HepG2 (cell line): ENCODE results near the gene MYO5B. TPM values are rescaled to one million over a fixed set of nuclear protein-coding genes. Genes with fewer than 3 reads are reported as not detected.

Experiments used
- ATAC-seq: fragments of 200-7000 bp; cut with Tn5 transposase; 3 replicates; pipeline ENCODE4 v1.9.1; 2020; ENCODE audit warnings: mild to moderate bottlenecking, moderate library complexity
- BruUV-seq: library from RNA; stranded (reverse); fragments of 400-500 nt; replicated peaks from 2 replicates; lab custom pipeline; 2021; lab: Mats Ljungman, UMichigan
- CTCF ChIA-PET: fragments of 300-600 bp; formaldehyde crosslinking; extraction: SDS; loops from one replicate; lab custom pipeline; 2021; ENCODE audit warnings: low total read pairs, inconsistent platforms, low intra/inter-chr PET ratio; lab: Yijun Ruan, JAX
- POLR2A ChIA-PET: fragments of 350-600 bp; sonication (Branson Sonifier 250); formaldehyde crosslinking; loops from one replicate; lab custom pipeline; 2020; ENCODE audit warnings: antibody characterized with exemption, inconsistent platforms; lab: Yijun Ruan, JAX
- DNase-seq: peaks from one replicate; pipeline ENCODE4 v3.0.0-alpha.2; 2015; ENCODE audit warnings: low spot score
- FAIRE-seq: peaks from 3 replicates; lab custom pipeline; 2011; peaks lifted over from hg19 to GRCh38; lab: Jason Lieb, UNC
- H2AFZ ChIP-seq: one replicate; pipeline ENCODE4 v1.6.1; 2011; ENCODE audit warnings: low read length, inconsistent platforms
- H3K27ac ChIP-seq: fragments of 300-600 bp; 3 replicates; pipeline ENCODE4 v1.8.0; 2011; ENCODE audit warnings: mixed run types, mild to moderate bottlenecking, mixed read lengths, low read length, inconsistent platforms; ENCODE audit not compliant: insufficient read depth; ENCODE audit errors: extremely low read length
- H3K27me3 ChIP-seq, 2 experiments: fragments of 200-600 bp in 1 of 2; 2 replicates in 1 of 2; 3 replicates in 1 of 2; pipeline versions ENCODE4 v1.6.0 to v1.8.0; 2011; ENCODE audit warnings: low read length in 2 of 2, mild to moderate bottlenecking in 2 of 2, moderate library complexity in 2 of 2, inconsistent platforms in 1 of 2; ENCODE audit not compliant: insufficient read depth in 2 of 2, control insufficient read depth in 1 of 2
- H3K36me3 ChIP-seq, 2 experiments: fragments of 200-600 bp in 1 of 2; replicated peaks in 1 of 2; 2 replicates in 1 of 2; 3 replicates in 1 of 2; pipeline versions ENCODE4 v1.5.1 to v1.8.0; 2011; ENCODE audit warnings: low read length in 2 of 2, inconsistent platforms in 1 of 2; ENCODE audit not compliant: insufficient read depth in 2 of 2, control insufficient read depth in 1 of 2
- H3K4me1 ChIP-seq: 2 replicates; pipeline ENCODE4 v1.5.1; 2012; ENCODE audit warnings: low read length, inconsistent platforms; ENCODE audit not compliant: insufficient read depth
- H3K4me2 ChIP-seq: 2 replicates; pipeline ENCODE4 v1.6.0; 2011; ENCODE audit warnings: low read depth, low read length, inconsistent platforms
- H3K4me3 ChIP-seq, 3 experiments: fragments of 200-600 bp in 1 of 3; sonication (generic), shearing (Covaris generic) in 1 of 3; replicated peaks in 1 of 3; 2 replicates each; pipeline ENCODE4 v1.5.1; 2011 to 2016; ENCODE audit warnings: low read length in 3 of 3, inconsistent platforms in 2 of 3, low read depth in 2 of 3, mild to moderate bottlenecking in 2 of 3, control low read depth in 1 of 3, mixed read lengths in 1 of 3; ENCODE audit not compliant: insufficient read depth in 1 of 3
- H3K79me2 ChIP-seq: one replicate; pipeline ENCODE4 v1.6.1; 2011; ENCODE audit warnings: low read length, inconsistent platforms; ENCODE audit not compliant: insufficient read depth
- H3K9ac ChIP-seq: 2 replicates; pipeline ENCODE4 v1.6.0; 2011; ENCODE audit warnings: mild to moderate bottlenecking, low read depth, low read length, inconsistent platforms; ENCODE audit not compliant: insufficient read depth
- H3K9me3 ChIP-seq: 2 replicates; pipeline ENCODE4 v1.5.1; 2012; ENCODE audit warnings: mild to moderate bottlenecking, low read length
- H4K20me1 ChIP-seq: 2 replicates; pipeline ENCODE4 v1.6.0; 2011; ENCODE audit warnings: inconsistent platforms, mild to moderate bottlenecking, low read length, moderate library complexity; ENCODE audit not compliant: insufficient read depth
- CAMTA2 ChIP-seq: sonication (generic); formaldehyde crosslinking; IDR thresholded peaks from 2 replicates; pipeline ENCODE4 v1.4.0; 2020; ENCODE audit warnings: mild to moderate bottlenecking, missing genetic modification reagents, borderline replicate concordance
- CBX5 ChIP-seq: sonication (generic); formaldehyde crosslinking; IDR thresholded peaks from 2 replicates; pipeline ENCODE4 v1.4.0; 2020; ENCODE audit warnings: missing genetic modification reagents, borderline replicate concordance
- HNF1B ChIP-seq: sonication (generic); formaldehyde crosslinking; IDR thresholded peaks from 2 replicates; pipeline ENCODE4 v1.5.1; 2020; ENCODE audit warnings: mild to moderate bottlenecking, moderate library complexity, missing genetic modification reagents
- HOXA9 ChIP-seq: sonication (generic); formaldehyde crosslinking; IDR thresholded peaks from 2 replicates; pipeline ENCODE4 v1.8.1; 2022; ENCODE audit warnings: missing genetic modification reagents, mild to moderate bottlenecking, moderate library complexity, borderline replicate concordance
- KLF16 ChIP-seq, 2 experiments: sonication (generic) in 1 of 2; formaldehyde crosslinking in 1 of 2; IDR thresholded peaks; 2 replicates each; pipeline versions ENCODE4 v1.6.1 to v1.8.0; 2016 to 2023; ENCODE audit warnings: missing genetic modification reagents in 2 of 2, missing compliant biosample characterization in 1 of 2
- MEIS2 ChIP-seq: sonication (generic); formaldehyde crosslinking; IDR thresholded peaks from 2 replicates; pipeline ENCODE4 v1.9.0; 2021; ENCODE audit warnings: mild to moderate bottlenecking, missing genetic modification reagents
- MIER3 ChIP-seq: IDR thresholded peaks from 2 replicates; pipeline ENCODE4 v1.6.1; 2016; ENCODE audit warnings: missing compliant biosample characterization, borderline replicate concordance
- MYPOP ChIP-seq: sonication (generic); formaldehyde crosslinking; IDR thresholded peaks from 2 replicates; pipeline ENCODE4 v1.8.1; 2023; ENCODE audit warnings: mild to moderate bottlenecking, moderate library complexity, missing genetic modification reagents
- SOX6 ChIP-seq, 2 experiments: fragments of 450-650 bp in 1 of 2; sonication (generic) in 1 of 2; formaldehyde crosslinking in 1 of 2; IDR thresholded peaks; 2 replicates each; pipeline versions ENCODE4 v1.4.0 to v1.6.1; 2017 to 2020; ENCODE audit warnings: antibody characterized with exemption in 1 of 2, mild to moderate bottlenecking in 1 of 2, missing genetic modification reagents in 1 of 2
- TCF7 ChIP-seq: sonication (generic); IDR thresholded peaks from 2 replicates; pipeline ENCODE4 v1.6.1; 2016; ENCODE audit warnings: antibody characterized with exemption, low read depth
- TEF ChIP-seq: sonication (generic); formaldehyde crosslinking; IDR thresholded peaks from 2 replicates; pipeline ENCODE4 v1.5.0; 2020; ENCODE audit warnings: missing genetic modification reagents
- ZEB1 ChIP-seq: IDR thresholded peaks from 2 replicates; pipeline ENCODE4 v1.6.1; 2012; ENCODE audit warnings: mild to moderate bottlenecking, low read depth, inconsistent platforms; ENCODE audit not compliant: insufficient replicate concordance
- ZNF556 ChIP-seq: sonication (generic); formaldehyde crosslinking; IDR thresholded peaks from 2 replicates; pipeline ENCODE4 v1.4.0; 2020; ENCODE audit warnings: mild to moderate bottlenecking, missing genetic modification reagents, borderline replicate concordance
- ZNF629 ChIP-seq: sonication (generic); formaldehyde crosslinking; conservative IDR thresholded peaks from 2 replicates; pipeline ENCODE4 v1.5.0; 2020; ENCODE audit warnings: missing genetic modification reagents
- ZNF766 ChIP-seq: sonication (generic); formaldehyde crosslinking; IDR thresholded peaks from 2 replicates; pipeline ENCODE4 v1.5.0; 2020; ENCODE audit warnings: missing genetic modification reagents, borderline replicate concordance
- ZNF768 ChIP-seq: sonication (generic); formaldehyde crosslinking; IDR thresholded peaks from 2 replicates; pipeline ENCODE4 v1.4.0; 2020; ENCODE audit warnings: missing genetic modification reagents
- WGBS: methylation state at CpG from one replicate; pipeline ENCODE4 v1.1.6; 2017; ENCODE audit warnings: low lambda C conversion rate; 5-methylcytosine and 5-hydroxymethylcytosine counted together
- in situ Hi-C: cut with HindIII; loops from 2 replicates; pipeline ENCODE4 v1.10.0; 2017; ENCODE audit warnings: low pct_unique_long_range_greater_than_20kb; ENCODE audit not compliant: extremely low pct_ligation_motif_present
- intact Hi-C: fragments of 100-400 bp; cut with micrococcal nuclease; formaldehyde crosslinking; loops from one replicate; pipeline ENCODE4 v1.10.0; 2022; ENCODE audit not compliant: unreplicated experiment
- polyA plus RNA-seq, 8 experiments: library from polyadenylated mRNA; depleted of rRNA in 3 of 8; stranded (reverse) in 7 of 8; unstranded in 1 of 8; fragments of >200 nt; fragmentation: Illumina TruSeq in 4 of 8; extraction: Trizol in 4 of 8; gene quantifications; 2 replicates each; pipeline versions ENCODE4 v1.2.1 to v1.2.3, GENCODE V29; 2011 to 2016; ENCODE audit warnings: low read depth in 4 of 8, missing spikeins in 1 of 8, mixed read lengths in 1 of 8; ENCODE audit not compliant: insufficient read depth in 1 of 8
- total RNA-seq, 5 experiments: library from RNA; depleted of rRNA; stranded (reverse); fragments of >200 nt; fragmentation: Illumina TruSeq; extraction: Trizol; gene quantifications; 2 replicates each; pipeline ENCODE4 v1.2.3, GENCODE V29; 2016; ENCODE audit warnings: low read depth in 1 of 5

The MYO5B gene
- total and polyA plus RNA-seq, 2 of the 13 experiments (the other 11 are each of a cell fraction or from before 2014, with no cell fraction given): 13.1 to 24.0 TPM

DNA sequence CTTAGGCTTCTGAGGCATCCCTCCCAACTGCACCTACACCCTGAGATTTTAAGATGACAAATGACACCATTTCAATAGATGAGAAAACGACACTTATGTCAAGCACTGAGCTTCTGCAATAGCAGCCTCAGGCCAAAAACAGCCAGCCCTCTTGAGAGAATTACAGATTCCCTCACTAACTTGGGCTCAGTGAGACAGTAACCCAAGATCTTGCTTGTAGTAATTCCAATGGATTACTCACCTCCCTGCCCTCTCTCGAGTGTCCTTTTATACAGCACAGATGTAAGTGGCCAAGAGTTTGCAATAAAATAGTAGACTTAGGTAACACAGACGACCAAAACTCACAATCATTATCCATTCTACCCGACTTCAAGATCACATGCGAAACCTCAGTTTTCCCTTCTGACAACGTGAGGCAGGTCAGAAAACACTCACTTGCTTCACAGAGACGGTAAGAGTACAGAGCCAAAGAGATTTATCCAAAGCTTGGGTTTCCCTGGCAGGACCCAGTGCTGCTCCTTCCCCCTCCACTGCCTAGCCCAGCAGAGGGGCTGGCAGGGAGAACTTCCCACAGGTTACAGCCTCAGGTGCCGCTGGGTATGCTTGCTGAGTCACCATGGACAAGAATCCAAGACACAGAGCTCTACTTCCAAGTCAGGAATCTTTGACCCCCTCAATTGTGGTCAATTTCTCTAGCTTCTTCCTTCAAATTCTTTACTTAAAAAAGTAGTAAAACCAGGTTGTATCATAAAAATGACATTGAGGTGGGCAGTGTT, 181.4 kb downstream of the MYO5B start:
- Histone ChIP-seq H3K9ac (no peak overlapping the region), H3K4me2 (no peak overlapping the region), H2AFZ (no peak overlapping the region), H3K4me3 (no peak overlapping the region), H3K4me1 (peaks cover 13% of the 10 kb centered on the region; the same call in 1 of the 2 replicates), H3K9me3 (no peaks in the 10 kb centered on the region), H3K36me3 (no peaks in the 10 kb centered on the region), H3K27ac (no peak overlapping the region), H3K79me2 (no peaks in the 10 kb centered on the region), H3K27me3 (no peaks in the 10 kb centered on the region), H4K20me1 (no peaks in the 10 kb centered on the region)
- no peak for DNase-seq
- no TSS peak for BruUV-seq
- intact Hi-C loops (no loop called here), in situ Hi-C loops (no loop called here)
- ChIA-PET CTCF (no interaction called here), POLR2A (no interaction called here)
- FAIRE-seq: no peak
- ATAC-seq: no peak
- WGBS: 93% methylated on average over 8 of the region's 8 CpGs
- TF ChIP-seq CBX5 (CRISPR knock-in tag) (no peak), TCF7 (no peak), ZNF768 (CRISPR knock-in tag) (no peak), HOXA9 (no peak), ZNF766 (CRISPR knock-in tag) (no peak), ZNF629 (no peak), MYPOP (CRISPR knock-in tag) (no peak), SOX6 (IDR thresholded peaks at IDR 0.05) (no peak), SOX6 (CRISPR knock-in tag; IDR thresholded peaks at IDR 0.05) (no peak), CAMTA2 (CRISPR knock-in tag) (no peak), ZNF556 (no peak), KLF16 (CRISPR knock-in tag; IDR thresholded peaks at IDR 0.05) (no peak), TEF (CRISPR knock-in tag) (no peak), MIER3 (CRISPR knock-in tag) (no peak), ZEB1 (no peak), HNF1B (CRISPR knock-in tag) (no peak), MEIS2 (no peak)
